ENCODE data around the gene CASZ1. TPM values are rescaled to one million over a fixed set of nuclear protein-coding genes. Genes with fewer than 3 reads are reported as not detected.
A peak's percentile ranks its signal among the peaks of the same experiment; 100 is the strongest.

Gene CASZ1
- total and polyA plus RNA-seq, 2 experiments from 2014 or later: 6.2 to 6.7 TPM

- H3K9me3 Mint-ChIP-seq: no peaks in the 10 kb centered on the region
- H3K4me2 ChIP-seq: peak overlapping the region; percentile 22; the same call in 1 of the 2 replicates
- no peaks in the 10 kb centered on the region for H3K27me3 ChIP-seq (ENCODE audit: insufficient read depth)
- peaks cover 59% of the 10 kb centered on the region for H3K4me1 ChIP-seq (ENCODE audit: insufficient read depth)
- H3K27me3 Mint-ChIP-seq (ENCODE audit: insufficient read depth, low read depth, poor library complexity): peaks cover 13% of the 10 kb centered on the region
- no peak for ATAC-seq
- no peak overlapping the region for H3K27ac Mint-ChIP-seq
- no peak overlapping the region for H3K4me3 ChIP-seq
- H3K36me3 Mint-ChIP-seq (ENCODE audit: low read depth): no peaks in the 10 kb centered on the region
- no peaks in the 10 kb centered on the region for H3K9me2 ChIP-seq (ENCODE audit: insufficient read depth)
- no peak overlapping the region for H3K27ac ChIP-seq (ENCODE audit: low read depth)
- no peaks in the 10 kb centered on the region for H3K79me2 ChIP-seq (replicated peaks; ENCODE audit: insufficient read depth)
- peaks cover 2% of the 10 kb centered on the region; the same call in 1 of the 2 replicates for H3F3A ChIP-seq (replicated peaks; ENCODE audit: low read depth)
- peaks cover 60% of the 10 kb centered on the region for H3K4me1 Mint-ChIP-seq
- no peak for DNase-seq (ENCODE audit: low spot score)
- no peaks in the 10 kb centered on the region; the same call in 1 of the 2 replicates for H4K20me1 ChIP-seq (replicated peaks; ENCODE audit: insufficient read depth)
- TF ChIP-seq STAT1 (IDR thresholded peaks at IDR 0.05; ENCODE audit: unreplicated experiment) (no peak), CTCF (conservative IDR thresholded peaks at IDR 0.05; ENCODE audit: low read depth in 2 of 2) (no peak), JUNB (IDR thresholded peaks at IDR 0.05; ENCODE audit: unreplicated experiment) (no peak), POLR2AphosphoS5 (IDR thresholded peaks at IDR 0.05; ENCODE audit: low read depth) (no peak), ETS1 (IDR thresholded peaks at IDR 0.05) (no peak), NANOG (IDR thresholded peaks at IDR 0.05; ENCODE audit: borderline replicate concordance) (no peak), REST (IDR thresholded peaks at IDR 0.05; ENCODE audit: unreplicated experiment) (no peak), ZNF331 (CRISPR knock-in tag; IDR thresholded peaks at IDR 0.05; ENCODE audit: low read depth) (no peak), CREB1 (CRISPR knock-in tag; IDR thresholded peaks at IDR 0.05; ENCODE audit: low read depth) (no peak), EZH2phosphoT487 (IDR thresholded peaks at IDR 0.05; ENCODE audit: unreplicated experiment) (no peak), ZNF114 (CRISPR knock-in tag; IDR thresholded peaks at IDR 0.05) (no peak), ZNF462 (CRISPR knock-in tag; IDR thresholded peaks at IDR 0.05) (no peak), EZH2 (IDR thresholded peaks at IDR 0.05; ENCODE audit: low read depth, unreplicated experiment) (no peak)
- H3K36me3 ChIP-seq (ENCODE audit: insufficient read depth): no peaks in the 10 kb centered on the region
- H3K4me3 Mint-ChIP-seq: no peak overlapping the region
- H2AFZ ChIP-seq: no peak overlapping the region
These were observed 204.1 kb downstream of the CASZ1 start for GRCh38 chr1:10592373-10592772.
